K562 (cell line): ENCODE results near the gene OR2F1. TPM values are rescaled to one million over a fixed set of nuclear protein-coding genes. Genes with fewer than 3 reads are reported as not detected.

Experiments
- C11orf30 ChIP-seq: fragments of 450-650 bp; IDR thresholded peaks from 2 replicates; pipeline ENCODE4 v1.6.1; 2016; ENCODE audit warnings: low read depth, mild to moderate bottlenecking
- CC2D1A ChIP-seq: fragments of 450-650 bp; IDR thresholded peaks from 2 replicates; pipeline ENCODE4 v1.6.1; 2017; ENCODE audit warnings: mild to moderate bottlenecking
- MAFF ChIP-seq: IDR thresholded peaks from 2 replicates; pipeline ENCODE4 v1.6.1; 2012; ENCODE audit warnings: low read length, improper control_type of control experiment
- MAFG ChIP-seq: fragments of 450-650 bp; conservative IDR thresholded peaks from 2 replicates; pipeline ENCODE4 v1.6.1; 2016; ENCODE audit warnings: missing genetic modification characterization, missing compliant biosample characterization
- MEIS2 ChIP-seq: fragments of 450-650 bp; IDR thresholded peaks from 2 replicates; pipeline ENCODE4 v1.6.1; 2014; ENCODE audit warnings: mild to moderate bottlenecking; ENCODE audit not compliant: partially characterized antibody
- NCOA2 ChIP-seq, 2 experiments: fragments of 450-650 bp; IDR thresholded peaks; 2 replicates each; pipeline ENCODE4 v1.6.1; 2018; ENCODE audit warnings: mild to moderate bottlenecking in 2 of 2, moderate library complexity in 1 of 2; ENCODE audit not compliant: partially characterized antibody in 2 of 2
- NRF1 ChIP-seq, 2 experiments: fragments of 450-650 bp; IDR thresholded peaks in 1 of 2; conservative IDR thresholded peaks in 1 of 2; 2 replicates each; pipeline ENCODE4 v1.6.1; 2014; ENCODE audit warnings: mild to moderate bottlenecking in 2 of 2
- RFX7 ChIP-seq: fragments of 250-450 bp; sonication (Bioruptor Pico); IDR thresholded peaks from 2 replicates; pipeline ENCODE4 v1.5.1; 2021; ENCODE audit warnings: mild to moderate bottlenecking
- TRIM24 ChIP-seq, 2 experiments: fragments of 450-650 bp; IDR thresholded peaks; 2 replicates each; pipeline ENCODE4 v1.6.1; 2016
- ZNF717 ChIP-seq: fragments of 250-450 bp; sonication (Bioruptor Pico); IDR thresholded peaks from 2 replicates; pipeline ENCODE4 v1.5.0; 2021
- polyA plus RNA-seq, 8 experiments: library from polyadenylated mRNA; depleted of rRNA in 4 of 8; stranded (reverse) in 5 of 8; unstranded in 3 of 8; fragments of >200 nt; fragmentation: Nextera tagmentation in 2 of 8; fragmentation: Illumina TruSeq in 1 of 8; extraction: Ambion mirVana in 2 of 8; extraction: Trizol in 1 of 8; gene quantifications; 2 replicates each; pipeline versions ENCODE4 v1.2.1 to v1.2.3, GENCODE V29; 2011 to 2014; ENCODE audit warnings: inconsistent platforms in 1 of 8, missing spikeins in 1 of 8
- total RNA-seq, 7 experiments: library from RNA; depleted of rRNA in 6 of 7; stranded (reverse); fragments of >200 nt in 6 of 7; fragmentation: Illumina TruSeq in 2 of 7; extraction: Trizol in 2 of 7; gene quantifications; 2 replicates each; pipeline versions ENCODE4 v1.2.1 to v1.2.3, GENCODE V29; 2011 to 2021; ENCODE audit warnings: low replicate concordance in 1 of 7
- TF ChIP-seq, protein P1 (sequence below), 2 experiments: fragments of 450-650 bp; IDR thresholded peaks; 2 replicates each; pipeline ENCODE4 v1.6.1; 2016

The OR2F1 gene
- total and polyA plus RNA-seq, 9 of the 15 experiments (the other 6 are each of a cell fraction or from before 2014, with no cell fraction given) = not detected

DNA sequence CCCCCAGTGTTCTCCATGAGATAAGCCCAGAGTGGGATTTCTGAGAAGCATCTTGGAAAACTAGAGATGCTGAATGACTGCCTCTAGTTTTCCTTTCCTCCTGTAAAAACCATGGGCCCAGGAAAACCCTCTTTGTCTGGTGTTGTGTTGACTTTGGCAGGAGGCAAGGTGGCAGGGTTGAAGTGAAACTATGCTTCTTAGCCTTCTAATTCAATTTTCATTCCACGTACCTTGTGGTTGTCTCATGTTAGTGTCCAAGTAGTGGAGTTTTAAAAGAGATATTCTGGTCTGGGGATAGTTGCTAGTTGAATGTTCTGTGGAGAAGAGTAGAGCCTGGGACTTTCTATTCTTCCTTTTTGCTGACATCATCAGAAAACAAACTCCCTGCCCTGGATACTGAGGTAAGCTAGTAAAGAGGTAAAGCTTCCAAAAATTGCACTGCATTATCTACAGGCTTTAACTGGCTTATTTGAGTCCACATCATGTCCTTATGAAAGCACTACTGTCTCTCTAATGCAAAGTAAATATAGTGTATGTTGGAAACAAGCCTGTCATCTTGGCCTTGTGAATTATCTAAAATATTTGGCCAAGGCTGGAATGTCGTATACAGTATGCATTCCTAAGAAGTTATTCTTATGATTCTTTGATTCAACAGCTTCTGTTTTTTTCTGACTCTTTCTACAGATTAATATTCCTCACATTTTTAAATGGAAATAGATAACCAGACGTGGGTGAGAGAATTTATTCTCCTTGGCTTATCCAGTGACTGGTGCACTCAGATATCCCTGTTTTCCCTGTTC, 19.9 kb upstream of the OR2F1 start, which contains the start of gene OR2F2 (continued):
- TF ChIP-seq, protein P1, sequence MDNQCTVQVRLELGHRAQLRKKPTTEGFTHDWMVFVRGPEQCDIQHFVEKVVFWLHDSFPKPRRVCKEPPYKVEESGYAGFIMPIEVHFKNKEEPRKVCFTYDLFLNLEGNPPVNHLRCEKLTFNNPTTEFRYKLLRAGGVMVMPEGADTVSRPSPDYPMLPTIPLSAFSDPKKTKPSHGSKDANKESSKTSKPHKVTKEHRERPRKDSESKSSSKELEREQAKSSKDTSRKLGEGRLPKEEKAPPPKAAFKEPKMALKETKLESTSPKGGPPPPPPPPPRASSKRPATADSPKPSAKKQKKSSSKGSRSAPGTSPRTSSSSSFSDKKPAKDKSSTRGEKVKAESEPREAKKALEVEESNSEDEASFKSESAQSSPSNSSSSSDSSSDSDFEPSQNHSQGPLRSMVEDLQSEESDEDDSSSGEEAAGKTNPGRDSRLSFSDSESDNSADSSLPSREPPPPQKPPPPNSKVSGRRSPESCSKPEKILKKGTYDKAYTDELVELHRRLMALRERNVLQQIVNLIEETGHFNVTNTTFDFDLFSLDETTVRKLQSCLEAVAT (IDR thresholded peaks at IDR 0.05) = no peak
- TF ChIP-seq CC2D1A (no peak), TRIM24 (IDR thresholded peaks at IDR 0.05) (no peak), NCOA2 (IDR thresholded peaks at IDR 0.05; ENCODE audit: partially characterized antibody in 2 of 2) (no peak), NRF1 (conservative IDR thresholded peaks at IDR 0.05 in 1 of 2, IDR thresholded peaks at IDR 0.05 in 1 of 2) (no peak), MEIS2 (no peak), MAFF (peak; percentile 98), RFX7 (CRISPR knock-in tag) (no peak), C11orf30 (peak; percentile 86), MAFG (tag) (peak; percentile 89), ZNF717 (CRISPR knock-in tag) (no peak)
